ENCODE measurements around the gene ATXN7. TPM values are rescaled to one million over a fixed set of nuclear protein-coding genes. Genes with fewer than 3 reads are reported as not detected.
A peak's percentile ranks its signal among the peaks of the same experiment; 100 is the strongest.

Gene ATXN7
- total RNA-seq = 33.0 TPM

- peak; percentile 68 for DNase-seq (ENCODE audit: low spot score)
Observed at GRCh38 chr3:63863150-63864007, at the start of gene ATXN7, which contains the start of gene THOC7. ATXN7 (plus strand) TSS chr3:63863867; CDS start chr3:63912599, 48,732 bp downstream. THOC7 (minus strand) TSS chr3:63863805; CDS start chr3:63863790, 15 bp downstream.

GRCh38 chr3:63814237-63814636, 49.4 kb upstream of the ATXN7 start:
- no peak for DNase-seq (ENCODE audit: low spot score)

GRCh38 chr3:63817225-63817624, 46.4 kb upstream of the ATXN7 start:
- no peak for DNase-seq (ENCODE audit: low spot score)

GRCh38 chr3:63818282-63819150, 45.2 kb upstream of the ATXN7 start:
- peak; percentile 62 for DNase-seq (ENCODE audit: low spot score)

GRCh38 chr3:63819151-63819398, 44.6 kb upstream of the ATXN7 start, which contains the start of gene C3orf49:
C3orf49 (plus strand) TSS chr3:63819299; CDS start chr3:63819472, 173 bp downstream.
- no peak for DNase-seq (ENCODE audit: low spot score)

GRCh38 chr3:63824309-63824708, 39.4 kb upstream of the ATXN7 start:
- DNase-seq (ENCODE audit: low spot score) = no peak

GRCh38 chr3:63830526-63830925, 33.1 kb upstream of the ATXN7 start:
- DNase-seq (ENCODE audit: low spot score) = no peak

- DNase-seq (ENCODE audit: low spot score) = no peak
Observed at GRCh38 chr3:63832395-63832794, 31.3 kb upstream of the ATXN7 start.

GRCh38 chr3:63841704-63842103, 22.0 kb upstream of the ATXN7 start:
- no peak for DNase-seq (ENCODE audit: low spot score)

GRCh38 chr3:63842127-63842526, 21.5 kb upstream of the ATXN7 start:
- DNase-seq (ENCODE audit: low spot score) = no peak

- DNase-seq (ENCODE audit: low spot score) = no peak
Observed at GRCh38 chr3:63845215-63845614, 18.5 kb upstream of the ATXN7 start.

GRCh38 chr3:63847718-63848450, 15.8 kb upstream of the ATXN7 start:
- no peak for DNase-seq (ENCODE audit: low spot score)

- no peak for DNase-seq (ENCODE audit: low spot score)
Observed at GRCh38 chr3:63849175-63849574, 14.5 kb upstream of the ATXN7 start.

- no peak for DNase-seq (ENCODE audit: low spot score)
Observed at GRCh38 chr3:63851287-63851686, 12.4 kb upstream of the ATXN7 start.

- DNase-seq (ENCODE audit: low spot score) = no peak
Observed at GRCh38 chr3:63853106-63853505, 10.6 kb upstream of the ATXN7 start.

GRCh38 chr3:63855333-63855940, 8.2 kb upstream of the ATXN7 start:
- DNase-seq (ENCODE audit: low spot score) = no peak

- DNase-seq (ENCODE audit: low spot score) = no peak
Observed at GRCh38 chr3:63857311-63857710, 6.4 kb upstream of the ATXN7 start.

- DNase-seq (ENCODE audit: low spot score) = no peak
Observed at GRCh38 chr3:63860776-63861175, 2.9 kb upstream of the ATXN7 start.

- DNase-seq (ENCODE audit: low spot score) = no peak
Observed at GRCh38 chr3:63861306-63861705, 2.4 kb upstream of the ATXN7 start.

- DNase-seq (ENCODE audit: low spot score) = no peak
Observed at GRCh38 chr3:63862804-63863149, 890 bp upstream of the ATXN7 start.

GRCh38 chr3:63864008-63864964, 619 bp downstream of the ATXN7 start:
- DNase-seq (ENCODE audit: low spot score) = peak; percentile 17
